ENCODE results near the gene SGF29.
A peak's percentile ranks its signal among the peaks of the same experiment; 100 is the strongest.
"Not testable (repeated sequence)": the region's sequence is repeated elsewhere in the genome, so short reads cannot be mapped to it uniquely, and the experiment has no call there.

Gene SGF29

DNA sequence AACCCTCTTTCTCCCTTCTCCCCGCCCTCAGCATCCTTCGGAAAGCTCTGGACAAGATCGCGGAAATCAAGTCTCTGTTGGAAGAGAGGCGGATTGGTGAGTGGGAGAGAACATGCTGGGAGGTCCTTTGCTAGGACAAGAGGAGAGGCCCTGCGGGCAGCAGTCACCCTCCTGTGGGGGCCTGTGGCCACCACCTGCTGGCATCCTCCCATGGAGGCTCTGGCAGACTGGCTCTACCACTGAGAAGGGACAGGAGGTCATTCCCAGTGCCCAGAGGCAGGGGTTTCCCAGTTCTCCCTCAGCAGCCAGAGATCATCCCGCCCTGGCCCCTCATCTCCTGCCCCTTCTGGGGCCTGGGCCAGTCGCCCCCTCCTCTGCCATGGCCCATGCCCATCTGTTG lies 35.3 kb downstream of the SGF29 start:
- in situ Hi-C loops (cut with MboI; ENCODE audit: low pct_unique_long_range_greater_than_20kb, low sequenced_read_pairs) = no loop called here
- DNase-seq = no peak

DNA sequence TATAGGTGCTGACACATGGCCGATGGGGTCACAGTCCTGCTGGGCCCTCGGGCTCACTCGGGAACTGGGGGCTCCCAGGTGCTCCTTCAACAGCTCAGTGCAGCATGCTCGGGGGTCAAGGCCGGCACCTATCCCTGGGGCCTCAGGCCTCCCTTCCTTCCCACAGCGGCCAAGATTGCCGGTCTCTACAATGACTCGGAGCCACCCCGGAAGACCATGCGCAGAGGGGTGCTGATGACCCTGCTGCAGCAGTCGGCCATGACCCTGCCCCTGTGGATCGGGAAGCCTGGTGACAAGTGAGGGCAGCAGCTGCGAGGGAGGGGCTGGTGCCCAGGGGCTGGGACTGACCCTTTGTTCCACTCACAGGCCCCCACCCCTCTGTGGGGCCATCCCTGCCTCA lies 36.2 kb downstream of the SGF29 start:
- in situ Hi-C loops (cut with MboI; ENCODE audit: low pct_unique_long_range_greater_than_20kb, low sequenced_read_pairs) = no loop called here
- no peak for DNase-seq

DNA sequence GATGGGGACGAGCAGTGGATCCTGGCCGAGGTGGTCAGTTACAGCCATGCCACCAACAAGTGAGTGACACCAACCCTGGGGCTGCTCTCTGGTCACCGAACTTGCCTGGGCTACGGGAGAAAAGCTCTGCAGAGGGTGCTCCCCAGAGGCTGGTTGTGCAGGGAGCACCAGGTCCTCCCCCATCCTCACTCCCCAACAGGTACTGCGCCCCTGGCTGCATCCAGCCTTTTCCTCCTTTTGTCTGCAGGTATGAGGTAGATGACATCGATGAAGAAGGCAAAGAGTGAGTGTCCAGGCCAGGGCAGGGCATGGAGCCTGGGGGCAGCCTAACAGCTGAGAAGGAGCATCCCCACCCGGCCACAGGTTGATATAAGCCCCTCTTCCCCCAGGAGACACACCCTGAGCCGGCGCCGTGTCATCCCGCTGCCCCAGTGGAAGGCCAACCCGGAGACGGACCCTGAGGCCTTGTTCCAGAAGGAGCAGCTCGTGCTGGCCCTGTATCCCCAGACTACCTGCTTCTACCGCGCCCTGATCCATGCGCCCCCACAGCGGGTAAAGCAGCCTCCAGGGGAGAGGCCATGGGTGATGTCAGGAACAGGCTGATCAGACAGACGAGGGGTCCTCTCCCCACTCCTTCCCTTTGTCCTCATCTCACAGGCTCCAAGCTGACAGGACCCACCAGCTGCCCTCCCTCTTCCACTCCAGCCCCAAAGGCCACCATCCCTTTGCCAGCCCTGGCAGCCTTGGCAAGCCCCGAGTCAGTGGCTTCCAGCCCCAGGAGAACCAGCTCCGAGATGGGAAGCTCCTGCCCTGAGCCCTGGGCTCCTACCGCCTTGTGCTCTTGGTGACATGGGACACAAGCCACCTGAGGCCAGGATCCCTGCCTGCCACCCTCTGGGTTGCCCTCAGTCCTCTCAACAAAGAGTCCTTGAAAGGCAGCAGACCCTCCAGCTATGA lies 36.9 kb downstream of the SGF29 start:
- no peak for DNase-seq
- in situ Hi-C loops (cut with MboI; ENCODE audit: low pct_unique_long_range_greater_than_20kb, low sequenced_read_pairs) = no loop called here

DNA sequence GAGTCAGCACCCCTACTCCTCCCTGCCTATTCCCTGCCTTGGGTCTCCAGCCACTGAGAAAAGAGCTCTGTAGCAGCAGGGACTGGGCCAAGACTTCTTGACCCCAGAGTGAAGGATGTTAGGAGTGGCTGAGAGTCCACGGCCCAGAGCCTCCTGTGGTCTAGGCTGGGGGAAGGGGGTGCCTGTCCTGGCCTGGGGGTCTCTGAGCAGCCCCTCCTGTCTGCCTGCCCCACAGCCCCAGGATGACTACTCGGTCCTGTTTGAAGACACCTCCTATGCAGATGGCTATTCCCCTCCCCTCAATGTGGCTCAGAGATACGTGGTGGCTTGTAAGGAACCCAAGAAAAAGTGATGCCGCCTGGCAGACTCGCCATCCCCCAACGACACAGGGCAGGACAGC lies 37.6 kb downstream of the SGF29 start:
- DNase-seq = no peak
- in situ Hi-C loops (cut with MboI; ENCODE audit: low pct_unique_long_range_greater_than_20kb, low sequenced_read_pairs) = no loop called here

DNA sequence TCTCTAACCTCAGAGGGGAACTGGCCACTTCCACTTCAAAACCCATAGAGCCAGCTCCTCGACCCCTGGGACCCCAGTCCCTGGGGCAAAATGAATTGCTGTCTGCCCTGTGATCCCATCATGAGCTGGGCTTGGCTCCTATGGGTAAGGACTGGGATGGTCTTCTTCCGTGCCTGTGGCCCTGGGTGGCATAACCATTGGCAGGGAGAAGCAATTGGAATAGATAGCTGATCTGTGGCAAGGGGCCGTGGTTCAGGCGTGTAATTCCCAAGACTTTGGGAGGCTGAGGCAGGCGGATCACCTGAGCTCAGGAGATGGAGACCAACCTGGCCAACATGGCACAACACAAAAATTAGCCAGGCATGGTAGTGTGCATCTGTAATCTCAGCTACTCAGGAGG lies 38.8 kb downstream of the SGF29 start:
- in situ Hi-C loops (cut with MboI; ENCODE audit: low pct_unique_long_range_greater_than_20kb, low sequenced_read_pairs) = no loop called here

DNA sequence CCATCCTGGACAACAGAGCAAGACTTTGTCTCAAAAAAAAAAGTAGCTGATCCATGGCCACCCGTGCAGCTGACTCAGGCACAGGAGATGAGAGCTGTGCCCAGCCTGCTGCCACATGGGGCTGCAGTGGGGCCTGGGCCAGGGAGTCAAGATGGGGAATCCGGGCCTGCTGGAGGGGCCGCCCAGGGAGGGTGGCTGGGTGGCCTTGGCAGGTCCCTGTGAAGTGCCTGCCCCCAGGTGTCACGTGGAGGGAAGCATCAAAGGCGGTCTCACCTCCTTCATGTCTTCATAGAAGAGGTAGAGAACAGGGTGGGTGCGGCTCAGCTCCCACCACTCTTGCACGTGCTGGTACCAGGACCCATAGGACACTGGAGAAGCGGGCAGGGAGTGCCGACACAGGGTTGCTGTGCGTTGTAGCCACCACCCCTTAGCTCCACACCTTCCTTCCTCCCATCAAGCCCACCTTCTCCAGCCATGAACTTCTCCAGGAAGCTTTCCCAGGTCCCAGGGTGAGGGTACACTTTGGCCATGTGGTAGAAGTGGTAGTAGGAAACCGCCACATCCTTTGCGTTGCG lies 39.3 kb downstream of the SGF29 start:
- DNase-seq = no peak
- in situ Hi-C loops (cut with MboI; ENCODE audit: low pct_unique_long_range_greater_than_20kb, low sequenced_read_pairs) = no loop called here

More for the DNA sequence above, 38.8 kb downstream of the SGF29 start:
- DNase-seq = no peak

DNA sequence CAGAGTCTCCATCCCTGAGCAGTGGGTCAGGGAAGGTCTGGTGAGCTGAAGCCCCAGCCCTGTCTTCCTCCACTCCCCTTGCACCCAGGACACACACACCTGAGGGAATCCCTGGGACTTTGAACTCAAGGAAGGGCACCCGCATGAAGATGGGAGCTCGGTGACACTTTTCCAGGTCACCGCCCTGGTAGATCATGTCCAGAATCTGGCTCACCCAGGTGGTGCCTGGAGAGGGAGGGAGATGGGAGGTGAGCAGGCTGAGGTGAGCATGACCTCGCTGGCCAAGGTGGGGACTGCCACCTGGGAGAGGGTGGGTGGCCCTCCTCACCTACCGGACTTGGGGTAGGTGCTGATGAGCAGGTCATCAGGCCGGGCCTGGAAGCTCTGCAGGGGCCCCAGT lies 41.7 kb downstream of the SGF29 start:
- DNase-seq; in situ Hi-C loops (cut with MboI; ENCODE audit: low pct_unique_long_range_greater_than_20kb, low sequenced_read_pairs): not testable (repeated sequence)

DNA sequence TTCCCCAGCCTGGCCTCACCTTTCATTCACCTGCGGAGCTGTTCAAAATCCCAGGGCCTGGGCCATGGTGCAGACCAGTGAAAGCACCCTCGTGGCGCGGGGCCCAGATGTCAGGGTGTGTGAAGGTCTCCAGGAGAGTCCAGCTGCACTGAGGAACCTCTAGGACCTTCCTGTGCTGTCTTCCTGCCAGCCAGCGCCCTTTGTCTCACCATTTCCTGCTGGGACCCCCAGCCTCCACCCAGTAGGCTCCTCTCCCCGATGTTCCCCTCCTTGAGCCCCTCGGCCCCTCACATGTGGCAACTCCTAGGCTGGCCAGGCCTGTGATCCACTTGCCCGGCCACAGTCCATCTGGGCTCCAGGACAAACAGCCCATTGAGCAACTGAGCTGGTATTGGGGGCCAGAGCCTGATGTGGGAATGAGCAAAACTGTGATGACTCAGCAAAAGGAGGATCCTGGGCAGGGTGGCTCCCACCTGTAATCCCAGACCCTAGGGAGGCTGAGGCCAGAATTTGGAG lies 42.5 kb downstream of the SGF29 start:
- in situ Hi-C loops (cut with MboI; ENCODE audit: low pct_unique_long_range_greater_than_20kb, low sequenced_read_pairs) = no loop called here
- DNase-seq = no peak

DNA sequence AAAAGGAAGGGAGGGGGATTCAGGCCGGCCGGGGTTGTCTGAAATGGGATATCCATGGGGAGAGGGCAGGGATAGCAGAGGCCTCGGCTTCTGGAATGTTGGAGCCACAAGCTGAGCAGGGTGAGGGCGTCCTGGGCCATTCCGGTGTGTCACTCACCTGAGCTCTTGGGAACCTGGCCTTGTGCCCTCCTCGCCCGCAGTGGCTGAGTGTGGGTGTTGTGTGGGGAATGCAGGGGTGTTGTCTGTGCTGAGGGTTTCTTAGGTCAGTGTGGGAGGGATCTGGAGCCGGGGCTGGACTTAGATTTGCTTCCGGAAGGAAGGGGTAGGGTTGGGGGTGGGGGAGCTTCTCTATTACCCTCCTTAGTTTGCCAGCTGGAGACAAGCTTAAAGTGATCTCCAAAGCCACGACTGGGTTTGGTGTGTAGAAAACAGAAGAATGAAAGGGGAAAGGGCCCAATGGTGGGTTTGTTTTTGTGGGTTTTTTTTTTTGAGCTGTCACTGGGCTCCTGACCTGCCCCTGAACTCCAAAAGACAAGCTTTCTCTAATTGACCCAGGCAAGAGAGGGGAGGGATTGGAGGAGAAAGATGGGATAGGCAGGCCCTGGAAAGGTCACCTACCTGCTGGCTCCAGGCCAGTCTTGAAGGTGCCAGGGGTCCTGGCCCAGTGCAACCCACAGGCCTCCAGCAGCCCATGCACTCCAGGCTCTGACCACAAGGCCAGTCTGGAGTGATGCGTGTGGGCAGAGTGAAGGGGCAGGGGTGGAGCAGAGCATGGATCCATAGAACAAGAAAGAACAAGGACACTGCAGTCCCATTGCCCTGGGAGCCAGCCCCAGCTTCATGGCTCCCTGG lies 43.3 kb downstream of the SGF29 start, which contains the start of gene SULT1A2:
Gene SULT1A2, minus strand, starts transcription at position 211 of the 852 bp plus-strand sequence. CDS start 1,120 bp downstream, outside the sequence.
- in situ Hi-C loops (cut with MboI; ENCODE audit: low pct_unique_long_range_greater_than_20kb, low sequenced_read_pairs) = no loop called here
- peak; percentile 81 for DNase-seq

DNA sequence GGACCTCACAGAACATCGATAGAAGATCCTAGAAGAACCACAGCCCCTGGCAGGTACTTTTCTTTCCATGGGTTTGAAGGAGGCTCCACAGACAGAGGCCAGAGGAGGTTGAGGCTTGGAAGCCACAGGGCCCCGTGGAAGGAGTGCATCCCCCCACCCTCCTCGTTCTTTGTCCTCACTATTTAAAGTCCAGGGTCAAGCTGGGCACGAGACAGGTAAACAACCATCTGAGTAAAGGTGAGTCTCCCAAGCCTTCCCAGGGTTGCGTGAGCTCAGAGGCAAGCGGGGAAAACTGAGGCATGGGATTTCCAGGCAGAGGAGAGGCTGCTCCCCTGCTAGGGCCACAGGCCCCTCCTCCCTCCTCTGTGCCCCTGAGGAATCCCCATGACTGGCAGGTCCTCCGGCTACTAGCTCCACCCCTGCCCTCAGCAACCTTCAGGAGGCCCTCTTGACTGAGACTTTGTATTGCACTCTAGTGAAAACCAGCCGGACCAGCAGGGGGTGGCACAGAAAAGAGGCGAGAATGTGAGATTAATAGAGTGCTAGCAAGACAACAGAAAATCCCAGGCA lies 44.1 kb downstream of the SGF29 start:
- DNase-seq = peak; percentile 71
- in situ Hi-C loops (cut with MboI; ENCODE audit: low pct_unique_long_range_greater_than_20kb, low sequenced_read_pairs) = no loop called here

DNA sequence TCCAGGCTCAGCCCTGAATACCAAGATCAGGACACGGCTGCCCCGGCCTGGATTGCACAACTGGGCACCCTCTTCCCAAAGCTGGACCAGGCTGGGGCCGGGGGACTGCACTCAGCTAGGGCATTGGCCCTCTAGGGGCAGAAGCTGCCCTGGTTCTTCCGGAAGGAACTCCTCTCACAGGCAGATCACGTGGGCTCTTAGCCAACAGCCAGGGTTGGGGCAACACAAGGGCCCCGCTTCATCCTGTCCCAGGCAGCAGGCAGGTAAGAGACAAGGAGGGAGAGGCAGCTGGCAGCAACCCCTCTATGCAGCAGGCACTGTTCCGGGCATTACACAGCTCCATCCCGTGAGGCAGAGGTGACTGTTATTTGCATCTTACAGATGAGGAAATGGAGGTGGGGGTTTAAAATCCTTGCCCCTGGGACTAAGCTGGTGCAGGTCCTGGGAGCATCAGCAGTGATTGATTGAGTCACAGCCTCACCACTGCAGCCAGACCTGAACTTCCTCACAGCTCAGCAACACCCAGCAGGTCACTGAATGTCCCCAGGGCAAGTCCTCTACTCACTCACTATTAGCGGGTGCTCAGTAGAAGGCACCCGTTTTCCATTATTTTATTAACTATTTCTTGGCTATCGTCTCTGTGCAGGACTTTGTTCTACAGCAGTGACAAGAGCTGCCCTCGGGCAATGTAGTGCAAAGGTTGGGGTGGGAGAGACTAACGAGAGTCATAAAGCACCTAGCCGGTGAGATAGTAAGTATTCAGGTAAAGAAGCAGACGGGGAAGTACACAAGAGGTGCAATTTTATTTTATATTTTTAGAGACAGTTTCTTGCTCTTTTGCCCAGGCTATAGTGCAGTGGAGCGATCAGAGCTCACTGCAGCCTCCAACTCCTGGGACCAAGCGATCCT lies 45.9 kb downstream of the SGF29 start:
- in situ Hi-C loops (cut with MboI; ENCODE audit: low pct_unique_long_range_greater_than_20kb, low sequenced_read_pairs); DNase-seq: not testable (repeated sequence)

DNA sequence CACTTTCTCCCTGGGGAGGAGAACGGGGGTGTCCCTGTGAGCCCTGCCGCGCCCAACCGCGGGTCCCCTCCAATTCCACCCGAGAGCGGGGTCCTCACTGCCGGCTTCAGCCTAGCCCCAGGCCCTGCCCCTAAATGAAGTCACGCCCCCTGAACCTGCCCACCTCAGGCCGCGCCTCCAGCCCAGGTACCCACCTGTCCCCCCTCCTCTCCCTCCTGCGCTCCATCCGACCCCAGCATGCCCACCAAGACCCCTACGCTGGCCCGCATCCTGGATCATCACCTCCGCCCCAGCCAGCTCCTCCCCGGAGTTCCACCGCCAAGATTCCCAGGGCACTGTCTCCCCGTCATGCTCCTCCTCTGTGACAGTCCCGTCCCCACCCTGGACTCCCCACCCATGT lies 47.2 kb downstream of the SGF29 start:
- DNase-seq; in situ Hi-C loops (cut with MboI; ENCODE audit: low pct_unique_long_range_greater_than_20kb, low sequenced_read_pairs): not testable (repeated sequence)

DNA sequence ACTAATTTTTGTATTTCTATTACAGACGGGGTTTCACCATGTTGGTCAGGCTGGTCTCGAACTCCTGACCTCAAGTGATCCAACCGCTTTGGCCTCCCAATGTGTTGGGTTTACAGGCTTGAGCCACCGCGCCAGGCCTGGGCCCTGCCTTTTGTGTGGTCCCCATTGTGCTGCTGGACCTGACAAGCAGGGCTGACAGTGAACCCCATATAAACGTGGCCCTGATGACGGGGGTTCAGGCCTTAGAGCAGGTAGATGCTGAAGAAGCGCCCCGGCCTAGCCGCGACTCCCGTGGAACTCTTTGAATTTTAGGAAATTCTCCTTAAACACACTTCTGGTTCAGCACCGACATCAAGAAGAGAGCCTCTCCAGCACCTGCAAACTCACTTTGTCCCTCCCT lies 47.9 kb downstream of the SGF29 start:
- in situ Hi-C loops (cut with MboI; ENCODE audit: low pct_unique_long_range_greater_than_20kb, low sequenced_read_pairs) = not testable (repeated sequence)

DNA sequence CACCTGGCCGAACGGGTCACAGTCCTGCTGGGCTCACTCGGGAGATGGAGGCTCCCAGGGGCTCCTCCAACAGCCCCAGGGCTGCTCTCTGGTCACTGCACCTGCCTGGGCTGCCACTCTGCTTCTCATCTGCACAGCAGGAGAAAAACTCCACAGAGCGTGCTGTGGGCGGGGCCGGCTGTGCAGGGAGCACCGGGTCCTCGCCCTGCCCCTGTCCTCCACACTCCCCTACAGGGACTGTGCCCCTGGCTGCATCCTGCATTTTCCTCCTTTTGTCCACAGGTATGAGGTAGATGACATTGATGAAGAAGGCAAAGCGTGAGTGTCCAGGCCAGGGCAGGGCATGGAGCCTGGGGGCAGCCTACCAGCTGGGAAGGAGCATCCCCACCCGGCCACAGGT lies 48.3 kb downstream of the SGF29 start:
- in situ Hi-C loops (cut with MboI; ENCODE audit: low pct_unique_long_range_greater_than_20kb, low sequenced_read_pairs); DNase-seq: not testable (repeated sequence)

More for the DNA sequence above, 47.9 kb downstream of the SGF29 start:
- DNase-seq = not testable (repeated sequence)

DNA sequence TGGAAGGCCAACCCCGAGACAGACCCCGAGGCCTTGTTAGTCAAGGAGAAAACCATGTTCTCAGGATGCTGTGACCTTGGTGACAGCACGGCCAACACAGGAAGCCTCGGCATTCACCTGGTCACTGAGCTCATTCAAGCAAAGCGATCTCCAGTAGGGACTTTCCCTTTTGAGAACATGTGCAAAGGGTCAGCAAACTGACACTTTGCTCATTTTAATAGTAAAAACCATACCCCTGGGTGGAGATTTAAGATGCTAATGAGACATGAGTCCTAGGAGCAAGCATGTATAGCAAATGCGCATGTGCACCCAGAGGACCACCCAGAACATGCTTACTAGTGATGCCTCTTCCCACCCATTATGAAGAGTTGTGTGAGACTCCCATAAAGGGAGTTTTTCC lies 48.8 kb downstream of the SGF29 start:
- DNase-seq = no peak
- in situ Hi-C loops (cut with MboI; ENCODE audit: low pct_unique_long_range_greater_than_20kb, low sequenced_read_pairs) = no loop called here

DNA sequence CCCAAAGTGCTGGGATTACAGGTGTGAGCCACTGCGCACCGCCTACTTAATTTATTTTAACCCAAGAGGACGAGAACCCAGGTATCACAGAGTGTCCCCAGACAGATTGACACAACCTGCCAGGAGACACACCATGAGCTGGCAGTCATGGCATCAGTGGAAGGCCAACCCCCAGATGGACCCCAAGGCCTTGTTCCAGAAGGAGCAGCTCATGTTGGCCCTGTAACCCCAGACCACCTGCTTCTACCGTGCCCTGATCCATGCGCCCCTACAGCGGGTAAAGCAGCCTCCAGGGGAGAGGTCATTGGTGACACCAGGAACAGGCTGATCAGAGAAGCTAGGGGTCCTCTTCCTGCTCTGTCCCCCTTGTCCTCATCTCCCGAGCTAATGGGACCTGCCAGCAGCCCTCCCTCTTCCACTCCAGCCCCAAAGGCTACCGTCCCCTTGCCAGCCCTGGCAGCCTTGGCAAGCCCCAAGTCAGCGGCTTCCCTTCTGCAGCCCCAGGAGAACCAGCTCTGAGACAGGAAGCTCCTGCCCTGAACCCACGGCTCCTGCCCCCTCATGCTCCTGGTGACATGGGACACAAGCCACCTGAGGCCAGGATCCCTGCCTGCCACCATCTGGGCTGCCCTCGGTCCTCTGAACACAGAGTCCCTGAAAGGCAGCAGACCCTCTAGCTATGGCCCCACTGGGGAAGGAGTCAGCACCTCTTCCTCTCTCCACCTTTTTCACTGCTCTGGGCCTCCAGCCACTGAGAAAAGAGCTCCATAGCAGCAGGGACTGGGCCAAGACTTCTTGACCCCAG lies 49.9 kb downstream of the SGF29 start:
- in situ Hi-C loops (cut with MboI; ENCODE audit: low pct_unique_long_range_greater_than_20kb, low sequenced_read_pairs) = no loop called here

DNA sequence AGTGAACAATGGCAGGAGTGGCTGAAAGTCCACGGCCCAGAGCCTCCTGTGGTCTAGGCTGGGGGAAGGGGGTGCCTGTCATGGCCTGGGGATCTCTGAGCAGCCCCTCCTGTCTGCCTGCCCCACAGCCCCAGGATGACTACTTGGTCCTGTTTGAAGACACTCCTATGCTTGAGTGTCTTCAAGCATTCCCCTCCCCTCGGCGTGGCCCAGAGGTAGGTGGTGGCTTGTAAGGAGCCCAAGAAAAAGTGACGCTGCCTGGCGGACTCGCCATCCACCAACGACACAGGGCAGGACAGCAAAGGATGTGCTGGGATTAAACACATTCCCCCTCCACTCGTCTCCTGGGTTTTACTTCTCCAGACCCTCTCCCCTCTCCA lies 50.5 kb downstream of the SGF29 start:
- no peak for DNase-seq
- in situ Hi-C loops (cut with MboI; ENCODE audit: low pct_unique_long_range_greater_than_20kb, low sequenced_read_pairs) = no loop called here

More for the DNA sequence above, 49.9 kb downstream of the SGF29 start:
- DNase-seq = no peak
